Upper lobe of left lung (tissue), 6 donors: ENCODE data around the gene MMP7. TPM values are rescaled to one million over a fixed set of nuclear protein-coding genes. Genes with fewer than 3 reads are reported as not detected.
A peak's percentile ranks its signal among the peaks of the same experiment; 100 is the strongest.

Source experiments
- ATAC-seq, 2 donors: fragments of 200-7000 bp; cut with Tn5 transposase; one replicate each; pipeline ENCODE4 v1.9.1; 2022; ENCODE audit warnings: mild to moderate bottlenecking in 2 of 2, moderate library complexity in 2 of 2; ENCODE audit not compliant: low FRiP score in 2 of 2
- DNase-seq, 2 donors: peaks; one replicate each; pipeline ENCODE4 v3.0.0-alpha.2; 2019 to 2020
- H3K27ac ChIP-seq, 4 donors: fragments of 200-600 bp; sonication (generic); one replicate each; pipeline ENCODE4 v1.5.1; 2016 to 2019
- H3K27me3 ChIP-seq, 4 donors: fragments of 200-600 bp; sonication (generic); one replicate each; pipeline ENCODE4 v1.5.1; 2017 to 2019
- H3K36me3 ChIP-seq, 4 donors: fragments of 200-600 bp; sonication (generic); one replicate each; pipeline ENCODE4 v1.5.1; 2016 to 2019
- H3K4me1 ChIP-seq, 4 donors: fragments of 200-600 bp; sonication (generic); one replicate each; pipeline ENCODE4 v1.5.1; 2018 to 2019
- H3K4me3 ChIP-seq, 4 donors: fragments of 200-600 bp; sonication (generic); one replicate each; pipeline ENCODE4 v1.5.1; 2017 to 2019; ENCODE audit warnings: mild to moderate bottlenecking in 2 of 4, moderate library complexity in 1 of 4
- H3K9me3 ChIP-seq, 4 donors: fragments of 200-600 bp; sonication (generic); one replicate each; pipeline ENCODE4 v1.5.1; 2018 to 2019
- CTCF ChIP-seq, 6 experiments: fragments of 450-650 bp in 4 of 6; fragments of 200-600 bp in 2 of 6; sonication (generic) in 2 of 6; IDR thresholded peaks; one replicate each; pipeline ENCODE4 v1.5.1; 2016 to 2019; ENCODE audit warnings: antibody characterized with exemption in 6 of 6
- EP300 ChIP-seq, 4 donors: sonication (generic); formaldehyde crosslinking; IDR thresholded peaks; one replicate each; pipeline ENCODE4 v1.5.1; 2017; ENCODE audit warnings: antibody characterized with exemption in 4 of 4, control low read depth in 2 of 4
- POLR2A ChIP-seq, 4 donors: fragments of 450-650 bp; IDR thresholded peaks; one replicate each; pipeline ENCODE4 v1.5.1; 2016 to 2017; ENCODE audit warnings: antibody characterized with exemption in 4 of 4, mild to moderate bottlenecking in 2 of 4
- POLR2AphosphoS5 ChIP-seq, 2 donors: sonication (generic); formaldehyde crosslinking; IDR thresholded peaks; one replicate each; pipeline ENCODE4 v1.5.1; 2017; ENCODE audit warnings: antibody characterized with exemption in 2 of 2
- WGBS, 2 donors: methylation state at CpG; one replicate each; pipeline ENCODE4 v1.1.5; 2017 to 2018; 5-methylcytosine and 5-hydroxymethylcytosine counted together
- total RNA-seq, 6 donors: library from RNA; depleted of rRNA in 4 of 6; stranded (reverse); fragments of >200 nt in 4 of 6; gene quantifications; one replicate each; pipeline versions ENCODE4 v1.1.0 to v1.2.1, GENCODE V29; 2016 to 2021
- donor health status: DM: no; HTN: no; CAD: no; lungs with moderate emphysema.
- donor health status: DM: no; HTN: yes; CAD: no; lungs with severe emphysema.

MMP7 gene
- total RNA-seq, 6 donors from 2014 or later: 2.4 to 66.5 (median 16.2) TPM

GRCh38 chr11:102494216-102494615, 36.3 kb downstream of the MMP7 start:
- ATAC-seq: peak in 1 of 2 donors; percentile 51
- TF ChIP-seq POLR2A (IDR thresholded peaks at IDR 0.05) (no peak), CTCF (IDR thresholded peaks at IDR 0.05) (no peak), EP300 (IDR thresholded peaks at IDR 0.05) (no peak), POLR2AphosphoS5 (IDR thresholded peaks at IDR 0.05) (no peak)

GRCh38 chr11:102493524-102493923, 37.0 kb downstream of the MMP7 start:
- no peaks in the 10 kb centered on the region for H3K27me3 ChIP-seq
- WGBS, 2 donors: 76 to 82% methylated on average over 5 of the region's 5 CpGs
- no peak overlapping the region for H3K27ac ChIP-seq
- no peaks in the 10 kb centered on the region for H3K9me3 ChIP-seq
- ATAC-seq (no peak), DNase-seq (no peak)
- no peak overlapping the region for H3K4me3 ChIP-seq
- peaks cover 0 to 3% (median 0%) of the 10 kb centered on the region in 4 donors for H3K4me1 ChIP-seq
- no peak for TF ChIP-seq POLR2AphosphoS5 (IDR thresholded peaks at IDR 0.05)
- TF ChIP-seq EP300 (IDR thresholded peaks at IDR 0.05): no peak
- TF ChIP-seq POLR2A (IDR thresholded peaks at IDR 0.05): no peak
- TF ChIP-seq CTCF (IDR thresholded peaks at IDR 0.05): no peak
- H3K36me3 ChIP-seq: no peaks in the 10 kb centered on the region

More at GRCh38 chr11:102494216-102494615, 36.3 kb downstream of the MMP7 start:
- Histone ChIP-seq H3K36me3 (no peaks in the 10 kb centered on the region), H3K27me3 (no peaks in the 10 kb centered on the region), H3K27ac (no peak overlapping the region), H3K4me1 (peaks cover 0 to 3% (median 0%) of the 10 kb centered on the region in 4 donors), H3K4me3 (no peak overlapping the region), H3K9me3 (no peaks in the 10 kb centered on the region)
- no peak for DNase-seq
- WGBS, 2 donors: 84 to 85% methylated on average over 6 of the region's 6 CpGs

GRCh38 chr11:102491969-102492368, 38.6 kb downstream of the MMP7 start:
- H3K4me3 ChIP-seq: no peak overlapping the region
- peaks cover 0 to 3% (median 0%) of the 10 kb centered on the region in 4 donors for H3K4me1 ChIP-seq
- ATAC-seq: no peak
- DNase-seq: no peak
- no peaks in the 10 kb centered on the region for H3K27me3 ChIP-seq
- H3K9me3 ChIP-seq: no peaks in the 10 kb centered on the region
- no peaks in the 10 kb centered on the region for H3K36me3 ChIP-seq
- TF ChIP-seq POLR2A (IDR thresholded peaks at IDR 0.05): no peak
- no peak for TF ChIP-seq CTCF (IDR thresholded peaks at IDR 0.05)
- no peak for TF ChIP-seq POLR2AphosphoS5 (IDR thresholded peaks at IDR 0.05)
- no peak for TF ChIP-seq EP300 (IDR thresholded peaks at IDR 0.05)
- no peak overlapping the region for H3K27ac ChIP-seq
- 91 to 97% methylated on average over 2 of the region's 2 CpGs for WGBS, 2 donors

GRCh38 chr11:102489186-102490145, 41.1 kb downstream of the MMP7 start:
- H3K4me3 ChIP-seq: no peak overlapping the region
- 75 to 91% methylated on average over 5 of the region's 5 CpGs for WGBS, 2 donors
- no peaks in the 10 kb centered on the region for H3K27me3 ChIP-seq
- ATAC-seq: no peak
- H3K27ac ChIP-seq: no peak overlapping the region
- no peaks in the 10 kb centered on the region for H3K4me1 ChIP-seq
- H3K9me3 ChIP-seq: no peaks in the 10 kb centered on the region
- H3K36me3 ChIP-seq: no peaks in the 10 kb centered on the region
- TF ChIP-seq CTCF (IDR thresholded peaks at IDR 0.05): no peak
- TF ChIP-seq POLR2AphosphoS5 (IDR thresholded peaks at IDR 0.05): no peak
- no peak for TF ChIP-seq EP300 (IDR thresholded peaks at IDR 0.05)
- no peak for TF ChIP-seq POLR2A (IDR thresholded peaks at IDR 0.05)
- no peak for DNase-seq
